ENCODE results near the gene TMTC1.
"Not testable (repeated sequence)": the region's sequence is repeated elsewhere in the genome, so short reads cannot be mapped to it uniquely, and the experiment has no call there.

The TMTC1 gene

DNA sequence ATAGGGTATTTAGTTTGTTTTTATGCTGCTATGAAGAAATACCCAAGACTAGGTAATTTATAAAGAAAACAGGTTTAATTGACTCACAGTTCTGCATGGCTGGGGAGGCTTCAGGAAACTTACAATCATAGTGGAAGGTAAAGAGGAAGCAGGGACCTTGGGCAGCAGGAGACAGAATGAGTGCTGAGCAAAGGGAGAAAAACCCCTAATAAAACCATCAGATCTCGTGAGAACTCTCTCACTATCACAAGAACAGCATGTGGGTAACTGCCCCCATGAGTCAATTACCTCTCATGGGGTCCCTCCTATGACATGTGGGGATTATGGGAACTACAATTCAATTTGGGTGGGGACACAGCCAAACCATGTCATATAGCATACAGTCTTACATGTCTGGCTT is 153.6 kb downstream of the TMTC1 start:
- not testable (repeated sequence) for ATAC-seq

DNA sequence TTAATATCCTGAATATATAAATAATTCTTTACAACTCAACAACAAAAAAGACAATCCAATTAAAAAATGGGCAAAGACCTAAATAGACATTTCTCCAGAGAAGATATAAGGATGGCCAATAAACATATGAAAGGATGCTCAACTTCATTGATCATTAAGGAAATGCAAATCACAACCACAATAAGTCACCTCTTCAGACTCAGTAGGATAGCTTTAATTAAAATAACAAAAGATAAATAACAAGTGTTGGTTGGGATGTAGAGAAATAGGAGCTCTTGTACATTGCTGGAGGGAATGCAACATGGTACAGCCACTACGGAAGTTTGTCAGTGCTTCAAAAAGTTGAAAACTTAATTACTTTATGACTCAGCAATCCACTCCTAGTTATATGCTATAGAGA is 156.5 kb downstream of the TMTC1 start:
- TF ChIP-seq ZFP30 (CRISPR knock-in tag; IDR thresholded peaks at IDR 0.05) (no peak), SNAI2 (CRISPR knock-in tag; IDR thresholded peaks at IDR 0.05) (no peak), RARB (CRISPR knock-in tag; IDR thresholded peaks at IDR 0.05) (no peak), PPARA (CRISPR knock-in tag; IDR thresholded peaks at IDR 0.05; ENCODE audit: borderline replicate concordance) (no peak), ZNF565 (CRISPR knock-in tag; conservative IDR thresholded peaks at IDR 0.05; ENCODE audit: low read depth) (no peak), ZFP3 (CRISPR knock-in tag; IDR thresholded peaks at IDR 0.05) (no peak), ISL1 (CRISPR knock-in tag; IDR thresholded peaks at IDR 0.05) (no peak), ZC3H10 (CRISPR knock-in tag; IDR thresholded peaks at IDR 0.05) (no peak), CSDC2 (CRISPR knock-in tag; IDR thresholded peaks at IDR 0.05) (no peak), ZNF8 (CRISPR knock-in tag; IDR thresholded peaks at IDR 0.05) (no peak), BACH2 (CRISPR knock-in tag; IDR thresholded peaks at IDR 0.05; ENCODE audit: borderline replicate concordance) (no peak), GLIS3 (CRISPR knock-in tag; IDR thresholded peaks at IDR 0.05) (no peak), ZNF70 (CRISPR knock-in tag; IDR thresholded peaks at IDR 0.05) (no peak), TCF4 (CRISPR knock-in tag; IDR thresholded peaks at IDR 0.05; ENCODE audit: borderline replicate concordance) (no peak), OSR1 (CRISPR knock-in tag; IDR thresholded peaks at IDR 0.05) (no peak)
- TF ChIP-seq, protein P1, sequence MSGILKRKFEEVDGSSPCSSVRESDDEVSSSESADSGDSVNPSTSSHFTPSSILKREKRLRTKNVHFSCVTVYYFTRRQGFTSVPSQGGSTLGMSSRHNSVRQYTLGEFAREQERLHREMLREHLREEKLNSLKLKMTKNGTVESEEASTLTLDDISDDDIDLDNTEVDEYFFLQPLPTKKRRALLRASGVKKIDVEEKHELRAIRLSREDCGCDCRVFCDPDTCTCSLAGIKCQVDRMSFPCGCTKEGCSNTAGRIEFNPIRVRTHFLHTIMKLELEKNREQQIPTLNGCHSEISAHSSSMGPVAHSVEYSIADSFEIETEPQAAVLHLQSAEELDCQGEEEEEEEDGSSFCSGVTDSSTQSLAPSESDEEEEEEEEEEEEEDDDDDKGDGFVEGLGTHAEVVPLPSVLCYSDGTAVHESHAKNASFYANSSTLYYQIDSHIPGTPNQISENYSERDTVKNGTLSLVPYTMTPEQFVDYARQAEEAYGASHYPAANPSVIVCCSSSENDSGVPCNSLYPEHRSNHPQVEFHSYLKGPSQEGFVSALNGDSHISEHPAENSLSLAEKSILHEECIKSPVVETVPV (CRISPR knock-in tag; IDR thresholded peaks at IDR 0.05) = no peak
- TF ChIP-seq, protein P2, sequence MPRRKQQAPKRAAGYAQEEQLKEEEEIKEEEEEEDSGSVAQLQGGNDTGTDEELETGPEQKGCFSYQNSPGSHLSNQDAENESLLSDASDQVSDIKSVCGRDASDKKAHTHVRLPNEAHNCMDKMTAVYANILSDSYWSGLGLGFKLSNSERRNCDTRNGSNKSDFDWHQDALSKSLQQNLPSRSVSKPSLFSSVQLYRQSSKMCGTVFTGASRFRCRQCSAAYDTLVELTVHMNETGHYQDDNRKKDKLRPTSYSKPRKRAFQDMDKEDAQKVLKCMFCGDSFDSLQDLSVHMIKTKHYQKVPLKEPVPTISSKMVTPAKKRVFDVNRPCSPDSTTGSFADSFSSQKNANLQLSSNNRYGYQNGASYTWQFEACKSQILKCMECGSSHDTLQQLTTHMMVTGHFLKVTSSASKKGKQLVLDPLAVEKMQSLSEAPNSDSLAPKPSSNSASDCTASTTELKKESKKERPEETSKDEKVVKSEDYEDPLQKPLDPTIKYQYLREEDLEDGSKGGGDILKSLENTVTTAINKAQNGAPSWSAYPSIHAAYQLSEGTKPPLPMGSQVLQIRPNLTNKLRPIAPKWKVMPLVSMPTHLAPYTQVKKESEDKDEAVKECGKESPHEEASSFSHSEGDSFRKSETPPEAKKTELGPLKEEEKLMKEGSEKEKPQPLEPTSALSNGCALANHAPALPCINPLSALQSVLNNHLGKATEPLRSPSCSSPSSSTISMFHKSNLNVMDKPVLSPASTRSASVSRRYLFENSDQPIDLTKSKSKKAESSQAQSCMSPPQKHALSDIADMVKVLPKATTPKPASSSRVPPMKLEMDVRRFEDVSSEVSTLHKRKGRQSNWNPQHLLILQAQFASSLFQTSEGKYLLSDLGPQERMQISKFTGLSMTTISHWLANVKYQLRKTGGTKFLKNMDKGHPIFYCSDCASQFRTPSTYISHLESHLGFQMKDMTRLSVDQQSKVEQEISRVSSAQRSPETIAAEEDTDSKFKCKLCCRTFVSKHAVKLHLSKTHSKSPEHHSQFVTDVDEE (CRISPR knock-in tag; IDR thresholded peaks at IDR 0.05) = no peak
- TF ChIP-seq, protein P3, sequence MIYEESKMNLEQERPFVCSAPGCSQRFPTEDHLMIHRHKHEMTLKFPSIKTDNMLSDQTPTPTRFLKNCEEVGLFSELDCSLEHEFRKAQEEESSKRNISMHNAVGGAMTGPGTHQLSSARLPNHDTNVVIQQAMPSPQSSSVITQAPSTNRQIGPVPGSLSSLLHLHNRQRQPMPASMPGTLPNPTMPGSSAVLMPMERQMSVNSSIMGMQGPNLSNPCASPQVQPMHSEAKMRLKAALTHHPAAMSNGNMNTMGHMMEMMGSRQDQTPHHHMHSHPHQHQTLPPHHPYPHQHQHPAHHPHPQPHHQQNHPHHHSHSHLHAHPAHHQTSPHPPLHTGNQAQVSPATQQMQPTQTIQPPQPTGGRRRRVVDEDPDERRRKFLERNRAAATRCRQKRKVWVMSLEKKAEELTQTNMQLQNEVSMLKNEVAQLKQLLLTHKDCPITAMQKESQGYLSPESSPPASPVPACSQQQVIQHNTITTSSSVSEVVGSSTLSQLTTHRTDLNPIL (CRISPR knock-in tag; IDR thresholded peaks at IDR 0.05; ENCODE audit: low read depth) = no peak
- TF ChIP-seq, protein P4, sequence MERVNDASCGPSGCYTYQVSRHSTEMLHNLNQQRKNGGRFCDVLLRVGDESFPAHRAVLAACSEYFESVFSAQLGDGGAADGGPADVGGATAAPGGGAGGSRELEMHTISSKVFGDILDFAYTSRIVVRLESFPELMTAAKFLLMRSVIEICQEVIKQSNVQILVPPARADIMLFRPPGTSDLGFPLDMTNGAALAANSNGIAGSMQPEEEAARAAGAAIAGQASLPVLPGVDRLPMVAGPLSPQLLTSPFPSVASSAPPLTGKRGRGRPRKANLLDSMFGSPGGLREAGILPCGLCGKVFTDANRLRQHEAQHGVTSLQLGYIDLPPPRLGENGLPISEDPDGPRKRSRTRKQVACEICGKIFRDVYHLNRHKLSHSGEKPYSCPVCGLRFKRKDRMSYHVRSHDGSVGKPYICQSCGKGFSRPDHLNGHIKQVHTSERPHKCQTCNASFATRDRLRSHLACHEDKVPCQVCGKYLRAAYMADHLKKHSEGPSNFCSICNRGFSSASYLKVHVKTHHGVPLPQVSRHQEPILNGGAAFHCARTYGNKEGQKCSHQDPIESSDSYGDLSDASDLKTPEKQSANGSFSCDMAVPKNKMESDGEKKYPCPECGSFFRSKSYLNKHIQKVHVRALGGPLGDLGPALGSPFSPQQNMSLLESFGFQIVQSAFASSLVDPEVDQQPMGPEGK (CRISPR knock-in tag; IDR thresholded peaks at IDR 0.05; ENCODE audit: borderline replicate concordance) = no peak
- no peak for ATAC-seq

DNA sequence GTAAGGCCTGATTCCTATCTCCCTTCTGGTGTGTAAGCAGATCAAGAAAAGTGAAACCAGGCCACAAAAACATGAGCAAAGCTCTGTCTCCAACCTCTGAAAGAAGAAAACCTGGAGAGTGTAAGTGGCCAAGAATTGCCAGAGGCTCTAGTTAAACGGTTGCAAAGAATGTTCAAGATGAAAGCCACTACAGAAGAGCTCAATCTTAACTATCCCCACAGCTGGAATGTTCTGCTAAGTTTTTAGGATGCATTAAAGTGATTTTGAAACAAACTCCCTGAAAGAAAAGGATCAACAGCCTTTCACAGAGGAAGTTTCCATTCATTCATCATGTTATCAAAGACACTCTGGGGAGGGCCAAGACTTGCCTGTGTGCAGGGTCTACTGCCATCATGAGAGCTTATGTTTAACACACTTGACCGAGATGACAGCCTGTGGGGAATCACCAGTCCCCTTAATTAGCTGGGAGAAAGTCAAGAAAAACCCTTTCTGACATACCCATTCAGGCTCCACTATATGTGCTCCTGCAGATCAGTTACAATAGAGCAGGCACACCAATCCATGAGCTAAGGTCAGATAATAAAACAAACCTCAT is 158.3 kb downstream of the TMTC1 start:
- TF ChIP-seq, protein P4 (CRISPR knock-in tag; IDR thresholded peaks at IDR 0.05; ENCODE audit: borderline replicate concordance) = no peak
- no peak for TF ChIP-seq TOX (CRISPR knock-in tag; IDR thresholded peaks at IDR 0.05; ENCODE audit: borderline replicate concordance)
- TF ChIP-seq ZNF70 (CRISPR knock-in tag; IDR thresholded peaks at IDR 0.05) = no peak
- TF ChIP-seq, protein P5, sequence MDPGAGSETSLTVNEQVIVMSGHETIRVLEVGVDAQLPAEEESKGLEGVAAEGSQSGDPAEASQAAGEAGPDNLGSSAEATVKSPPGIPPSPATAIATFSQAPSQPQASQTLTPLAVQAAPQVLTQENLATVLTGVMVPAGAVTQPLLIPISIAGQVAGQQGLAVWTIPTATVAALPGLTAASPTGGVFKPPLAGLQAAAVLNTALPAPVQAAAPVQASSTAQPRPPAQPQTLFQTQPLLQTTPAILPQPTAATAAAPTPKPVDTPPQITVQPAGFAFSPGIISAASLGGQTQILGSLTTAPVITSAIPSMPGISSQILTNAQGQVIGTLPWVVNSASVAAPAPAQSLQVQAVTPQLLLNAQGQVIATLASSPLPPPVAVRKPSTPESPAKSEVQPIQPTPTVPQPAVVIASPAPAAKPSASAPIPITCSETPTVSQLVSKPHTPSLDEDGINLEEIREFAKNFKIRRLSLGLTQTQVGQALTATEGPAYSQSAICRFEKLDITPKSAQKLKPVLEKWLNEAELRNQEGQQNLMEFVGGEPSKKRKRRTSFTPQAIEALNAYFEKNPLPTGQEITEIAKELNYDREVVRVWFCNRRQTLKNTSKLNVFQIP (CRISPR knock-in tag; IDR thresholded peaks at IDR 0.05; ENCODE audit: borderline replicate concordance, low read depth) = no peak
- no peak for TF ChIP-seq ESRRG (CRISPR knock-in tag; IDR thresholded peaks at IDR 0.05)
- no peak for ATAC-seq
